GM21723 (cell line): ENCODE measurements around the gene CRB1.

ENCODE experiments used
- ATAC-seq: cut with Tn5 transposase; IDR thresholded peaks from one replicate; pipeline ENCODE4 v1.9.1; 2021; ENCODE audit warnings: mild to moderate bottlenecking, moderate library complexity; ENCODE audit not compliant: unreplicated experiment

The CRB1 gene

DNA sequence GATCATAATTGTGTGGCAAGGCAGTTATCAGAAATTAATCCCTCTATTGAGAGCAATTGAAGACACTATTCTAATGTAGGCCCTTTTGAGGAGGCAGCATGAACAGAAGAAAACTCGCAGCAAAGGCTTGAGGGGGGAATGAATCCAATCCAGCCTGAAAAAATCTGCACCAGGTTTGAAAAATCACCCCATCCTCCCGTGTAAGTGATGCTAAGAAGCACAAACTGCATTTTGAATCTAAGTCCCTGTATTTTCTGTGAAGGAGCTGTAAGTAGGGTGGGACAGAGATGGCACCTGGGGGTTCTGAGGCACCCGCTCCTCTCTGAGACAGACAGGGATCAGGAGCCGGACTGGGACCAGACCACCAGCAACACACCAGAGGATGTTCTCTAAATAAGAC is at the start of gene CRB1:
Gene CRB1, plus strand, starts transcription at position 241 of the 400 bp plus-strand sequence. CDS start 161 bp downstream, outside the sequence.
- ATAC-seq: no peak

DNA sequence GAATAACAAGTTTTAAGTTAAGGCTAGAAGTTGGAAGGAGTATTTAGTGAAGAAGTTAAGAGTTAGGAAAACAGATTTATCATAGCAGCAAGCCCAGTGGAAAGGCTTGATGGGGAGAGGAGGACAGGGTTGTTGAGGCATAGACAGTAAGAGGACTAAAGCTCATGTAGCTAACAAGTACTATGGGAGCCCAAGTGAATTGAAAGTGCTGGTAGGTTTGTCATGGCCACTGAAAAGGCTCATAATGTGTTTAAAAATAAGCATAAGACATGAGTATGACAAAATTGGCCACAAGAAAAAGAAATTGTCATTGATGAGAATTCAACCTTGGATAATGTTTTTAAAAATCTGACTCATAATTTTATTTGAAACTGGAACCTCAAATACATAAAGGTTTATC is 49.2 kb upstream of the CRB1 start:
- no peak for ATAC-seq

DNA sequence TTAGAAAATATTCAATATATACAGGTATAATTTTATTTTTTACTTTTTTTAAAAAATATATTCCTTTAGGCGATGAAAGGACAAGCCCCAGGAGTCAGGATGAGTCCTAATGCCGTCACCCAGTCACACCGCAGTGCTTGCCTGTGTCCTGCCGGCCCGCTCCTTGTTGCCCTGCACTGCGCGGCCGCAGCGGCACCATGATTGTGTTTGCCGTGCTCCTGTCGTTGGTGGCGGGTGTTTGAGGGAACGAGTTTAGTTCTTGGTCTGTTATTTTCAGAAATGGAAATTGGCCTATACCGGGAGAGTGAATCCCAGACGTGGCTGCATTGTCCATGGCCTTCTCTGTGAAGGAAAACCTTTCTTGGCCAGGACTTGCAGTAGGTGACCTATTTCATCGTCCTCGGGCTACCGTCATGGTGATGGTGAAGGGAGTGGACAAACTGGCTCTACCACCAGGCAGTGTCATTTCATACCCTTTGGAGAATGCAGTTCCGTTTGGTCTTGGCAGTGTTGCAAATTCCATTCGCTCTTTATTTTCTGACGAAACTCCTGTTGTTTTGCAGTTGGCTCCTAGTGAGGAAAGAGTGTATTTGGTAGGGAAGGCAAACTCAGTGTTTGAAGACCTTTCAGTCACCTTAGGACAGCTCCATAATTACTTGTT is 45.9 kb upstream of the CRB1 start:
- no peak for ATAC-seq

DNA sequence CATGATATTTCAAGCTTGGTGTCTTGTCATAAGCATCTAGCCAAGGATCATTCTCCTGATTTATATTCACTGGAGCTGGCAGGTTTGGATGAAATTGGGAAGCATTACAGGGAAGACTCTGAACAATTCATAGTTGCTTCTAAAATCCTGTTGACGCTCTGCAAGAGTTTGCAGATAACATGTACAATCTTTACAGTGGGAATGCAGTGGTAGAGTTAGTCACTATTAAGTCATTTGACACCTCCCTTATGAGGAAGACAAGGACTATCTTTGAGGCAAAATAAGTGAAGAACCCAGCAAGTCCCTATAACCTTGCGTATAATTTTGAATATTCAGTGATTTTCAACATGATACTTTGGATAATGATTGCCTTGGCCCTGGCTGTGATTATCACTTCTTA is 45.3 kb upstream of the CRB1 start:
- no peak for ATAC-seq

DNA sequence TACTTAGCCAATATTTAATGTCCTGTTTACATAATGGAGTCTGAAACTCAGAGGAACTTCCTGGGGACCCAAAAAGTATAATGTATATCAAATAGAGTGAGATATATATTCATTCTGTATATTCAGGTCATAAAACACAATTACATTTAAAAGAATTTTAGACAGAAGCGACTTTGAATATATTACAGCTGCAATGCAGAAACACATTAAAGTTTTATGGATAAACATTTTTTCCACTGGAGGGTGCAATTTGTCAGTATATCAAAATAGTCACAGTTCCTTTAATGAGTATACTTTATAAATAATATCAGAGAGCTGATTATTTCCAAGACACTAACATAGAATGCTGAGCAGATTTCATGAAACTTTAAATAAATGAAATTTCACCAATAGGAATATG is 43.9 kb upstream of the CRB1 start:
- no peak for ATAC-seq

DNA sequence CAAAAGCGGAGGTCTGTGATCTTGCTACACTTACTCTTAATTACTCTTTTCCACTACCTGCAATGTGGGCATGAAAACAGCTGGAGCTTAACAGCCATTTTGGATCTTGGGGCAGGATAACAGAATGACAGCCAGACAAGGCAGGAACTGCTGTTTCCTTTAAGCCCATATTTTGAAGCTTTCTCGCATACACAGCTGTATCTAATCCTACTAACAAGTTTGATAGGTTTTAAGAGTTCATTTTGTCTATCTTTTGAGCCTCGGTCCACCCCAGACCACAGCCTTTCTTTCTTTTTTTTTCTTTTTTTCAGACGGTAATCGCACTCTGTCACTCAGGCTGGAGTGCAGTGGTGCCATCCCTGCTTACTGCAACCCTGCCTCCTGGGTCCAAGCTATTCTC is 42.4 kb upstream of the CRB1 start:
- ATAC-seq: no peak

DNA sequence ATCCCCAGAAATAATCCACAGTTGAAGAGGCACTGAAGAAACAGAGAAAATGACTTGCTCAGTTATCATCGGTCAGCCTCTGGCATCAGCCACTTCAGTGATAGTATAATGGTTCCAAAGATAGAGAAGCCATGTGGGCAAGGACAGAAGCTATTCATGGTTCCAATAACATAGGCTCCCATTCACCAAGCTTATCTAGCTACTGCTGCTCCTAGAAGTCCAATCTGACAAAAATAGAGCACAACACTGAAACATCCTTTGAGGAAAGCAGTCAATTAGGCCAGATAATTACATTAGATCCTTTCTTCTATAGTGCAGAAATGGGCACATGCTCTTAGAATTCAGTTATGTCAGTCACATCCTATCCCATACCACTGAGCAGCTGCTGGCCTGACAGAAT is 33.5 kb upstream of the CRB1 start:
- no peak for ATAC-seq

DNA sequence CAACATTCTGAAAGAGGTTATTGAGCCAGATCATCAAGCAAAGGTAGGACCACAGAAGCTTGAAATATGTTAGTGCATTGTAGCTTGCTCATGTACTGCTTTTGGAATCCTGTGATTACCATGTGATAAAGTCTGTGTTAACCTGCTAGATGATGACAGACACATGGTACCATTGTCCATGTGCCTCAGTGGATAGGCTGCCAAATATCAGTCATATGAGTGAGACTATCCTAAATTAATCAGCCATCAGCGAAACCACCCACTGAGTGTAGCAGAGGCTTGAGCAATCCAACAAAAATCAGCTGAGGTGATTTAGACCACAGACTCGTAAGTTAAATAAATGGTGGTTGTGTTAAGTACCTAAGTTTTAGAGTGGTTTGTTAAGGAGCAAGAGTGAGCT is 32.7 kb upstream of the CRB1 start:
- no peak for ATAC-seq

DNA sequence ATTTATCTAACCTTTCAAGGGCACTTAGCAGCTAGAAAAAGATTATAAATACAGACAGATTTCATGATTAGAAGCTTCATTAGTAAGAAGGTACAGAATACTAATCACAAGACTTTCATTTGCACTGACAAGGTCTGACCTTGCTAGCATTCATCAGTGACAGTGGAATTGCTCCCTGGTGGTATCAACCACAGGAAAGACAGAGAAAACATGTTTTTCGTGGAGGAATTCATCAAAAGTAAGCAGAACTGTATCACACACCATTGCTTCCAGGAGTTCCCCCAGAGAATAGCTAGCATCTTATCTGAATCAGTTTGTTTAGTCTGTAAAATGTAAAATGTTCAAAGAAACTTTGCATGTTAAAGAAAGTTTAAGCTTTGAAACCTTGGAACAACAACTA is 20.6 kb upstream of the CRB1 start:
- no peak for ATAC-seq

DNA sequence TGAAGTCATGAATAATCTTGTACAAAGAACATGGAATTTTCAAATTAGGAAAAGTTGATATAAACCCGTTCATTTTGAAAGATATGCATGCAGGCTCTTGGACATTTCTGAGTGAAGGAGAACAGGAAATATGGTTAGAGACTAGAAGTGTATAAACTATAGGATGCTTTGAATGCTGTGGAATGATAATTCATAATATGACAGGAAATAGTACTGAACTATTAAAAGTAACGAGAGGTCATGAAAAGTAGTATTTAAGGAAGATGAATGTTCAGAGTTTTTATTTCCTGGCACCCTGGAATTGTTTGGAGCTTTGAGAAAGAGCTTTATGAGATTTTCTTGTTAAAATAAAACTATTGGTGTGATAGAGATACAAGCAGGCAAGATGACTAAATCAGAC is 18.7 kb upstream of the CRB1 start:
- ATAC-seq: no peak

DNA sequence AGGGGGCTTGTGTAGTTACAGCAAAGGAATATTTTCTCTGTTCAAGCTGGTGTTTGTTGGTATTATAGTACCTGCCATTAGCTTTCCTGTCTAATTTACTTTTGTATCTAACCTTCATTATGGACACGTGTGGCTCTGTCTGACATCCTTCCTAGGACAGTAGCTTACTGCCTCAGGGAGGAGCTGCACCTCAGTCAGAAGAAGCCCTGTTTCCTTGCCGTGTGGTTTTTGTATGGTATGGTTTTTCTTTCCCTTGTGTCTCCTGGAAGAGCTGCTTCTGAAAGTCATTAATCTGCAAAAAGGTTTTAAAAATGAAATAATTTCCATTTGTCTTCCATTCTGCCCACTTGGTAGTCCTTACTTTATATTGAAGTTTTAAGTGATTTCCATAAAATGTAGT is 17.4 kb upstream of the CRB1 start:
- ATAC-seq: no peak

DNA sequence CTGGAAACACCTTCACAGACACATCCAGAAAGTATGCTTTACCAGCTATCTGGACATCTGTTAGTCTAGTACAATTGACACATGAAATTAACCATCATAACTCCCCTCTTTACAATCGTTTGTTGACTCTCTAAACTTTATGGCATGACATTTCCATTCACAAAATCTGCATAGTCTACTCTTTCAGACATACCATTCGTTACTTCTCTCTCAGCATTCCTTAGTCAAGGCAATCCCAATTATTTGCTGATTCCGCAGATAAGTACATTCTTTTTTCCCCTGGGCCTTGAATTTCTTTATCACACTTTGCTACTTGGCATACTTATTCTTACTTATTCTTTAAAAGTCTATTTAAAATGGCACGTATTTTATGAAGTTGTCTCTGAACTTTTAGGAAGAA is 15.1 kb upstream of the CRB1 start:
- ATAC-seq: no peak

DNA sequence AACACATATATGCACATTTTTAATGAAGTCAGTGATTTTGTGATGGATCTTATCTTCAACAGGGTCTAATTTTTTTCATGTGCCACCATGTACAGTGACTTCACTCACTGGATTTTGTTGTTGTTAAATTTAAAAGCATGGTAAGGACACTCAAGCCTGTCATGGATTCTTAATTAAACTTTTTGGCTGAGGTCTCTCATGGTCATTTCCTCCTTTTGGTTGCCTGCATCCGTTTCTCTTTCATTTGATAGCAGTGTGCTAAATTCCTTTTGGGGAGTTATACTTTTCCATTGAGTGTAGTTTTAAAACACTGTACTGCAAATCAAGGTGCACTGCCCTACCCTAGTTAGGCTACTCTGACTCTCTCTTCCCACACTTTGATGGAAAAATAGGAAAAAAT is 13.2 kb upstream of the CRB1 start:
- no peak for ATAC-seq

DNA sequence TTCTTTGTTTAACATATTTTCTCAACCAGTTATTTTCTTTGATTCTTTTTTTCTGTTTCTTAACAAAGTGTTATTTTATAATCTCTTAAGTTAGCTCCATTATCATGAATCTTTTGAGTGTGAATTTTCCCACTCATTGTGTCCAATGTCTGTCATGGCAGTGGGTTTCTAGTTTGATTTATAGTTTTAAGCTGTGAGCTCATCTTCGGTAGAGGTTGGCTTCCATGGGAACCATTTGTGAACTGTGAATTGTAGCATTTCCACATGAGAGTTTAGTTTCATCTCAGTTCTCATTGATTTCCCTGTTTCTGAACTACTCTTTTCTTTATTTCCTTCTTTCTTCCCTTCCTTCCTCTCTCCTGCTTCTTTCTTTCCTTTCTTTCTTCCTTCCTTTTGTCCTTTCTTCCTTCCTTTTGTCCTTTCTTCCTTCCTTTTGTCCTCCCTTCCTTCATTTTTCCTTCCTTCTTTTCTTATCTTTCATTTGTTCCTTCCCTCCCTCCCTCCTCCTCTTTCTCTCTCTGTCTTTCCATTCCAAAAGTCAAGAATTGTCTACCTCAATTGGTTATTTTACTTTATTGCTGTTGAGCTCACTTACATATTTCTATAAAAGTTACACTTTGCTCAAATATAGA is 3.0 kb upstream of the CRB1 start:
- ATAC-seq: no peak

DNA sequence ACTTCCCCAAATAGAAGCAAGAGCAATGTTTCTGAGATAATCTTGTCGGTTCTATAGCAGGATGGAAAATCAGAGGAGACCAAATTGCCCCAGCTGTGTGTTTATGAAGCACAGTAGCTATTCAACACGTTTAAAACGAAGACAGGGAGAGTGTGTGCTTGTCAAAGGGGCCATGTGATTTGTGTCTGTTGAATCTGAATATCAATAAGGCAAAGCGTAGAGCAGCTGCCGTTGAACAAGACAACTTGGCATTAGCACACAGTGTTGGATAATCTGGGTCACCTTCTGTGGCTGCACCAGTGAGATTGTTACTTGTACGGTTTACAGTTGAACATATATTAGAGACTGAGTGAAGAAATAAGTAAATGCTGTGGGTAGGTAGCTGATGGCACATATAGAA is 1.0 kb downstream of the CRB1 start:
- no peak for ATAC-seq

DNA sequence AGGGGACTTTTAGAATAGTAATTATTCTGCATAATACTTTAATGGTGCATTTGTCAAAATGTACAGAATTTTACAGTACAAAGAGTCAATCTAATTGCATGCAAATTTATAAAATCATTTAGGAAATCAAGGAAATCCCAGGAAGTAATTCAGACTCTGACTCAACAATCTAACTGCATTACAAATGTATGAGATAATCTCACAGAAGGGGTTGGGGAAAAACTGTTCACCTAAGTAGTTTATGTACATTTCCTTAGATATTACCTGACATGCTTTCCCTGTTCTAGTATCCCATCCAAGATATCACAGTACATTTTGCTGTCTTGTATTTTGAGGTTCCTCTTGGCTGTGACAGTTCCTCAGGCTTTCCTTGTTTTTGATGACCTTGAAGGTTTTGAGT is 4.7 kb downstream of the CRB1 start:
- ATAC-seq: no peak

DNA sequence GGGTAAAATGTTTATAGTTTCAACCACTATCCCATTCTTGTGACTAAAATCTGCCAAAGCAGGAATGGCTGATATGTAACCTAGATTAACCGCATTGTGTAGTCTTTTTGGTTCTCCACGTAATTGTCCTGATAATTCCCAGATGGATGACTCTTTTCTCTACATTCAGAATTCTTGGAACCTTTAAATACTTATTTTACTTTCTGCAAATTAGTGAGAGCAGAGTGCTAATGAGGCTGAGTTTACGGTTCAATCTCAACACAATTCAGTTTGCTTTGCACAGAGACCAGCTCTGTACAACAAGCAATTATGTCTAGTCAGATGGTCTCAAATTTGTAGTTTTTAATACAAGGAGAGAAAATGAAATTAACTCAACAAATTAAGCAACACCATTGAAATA is 9.1 kb downstream of the CRB1 start:
- no peak for ATAC-seq

DNA sequence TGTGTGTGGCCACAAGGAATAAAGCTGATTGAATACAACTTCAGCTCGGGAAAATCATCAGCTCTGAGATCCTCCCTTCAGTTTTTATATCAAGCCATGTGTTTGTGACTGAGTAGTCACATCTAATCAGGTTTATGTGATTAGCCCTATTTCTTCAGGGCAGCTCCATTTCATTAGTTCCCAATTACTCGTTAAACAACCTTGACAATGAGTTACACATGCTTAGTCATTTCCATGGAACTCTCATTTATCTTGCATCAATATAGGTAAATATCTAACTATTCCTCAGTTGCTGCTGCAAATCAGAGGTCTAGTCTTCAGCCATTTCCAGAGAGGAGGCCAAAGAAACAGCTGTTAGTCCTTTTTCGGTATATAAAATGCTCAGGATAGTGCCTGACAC is 16.3 kb downstream of the CRB1 start:
- ATAC-seq: no peak

DNA sequence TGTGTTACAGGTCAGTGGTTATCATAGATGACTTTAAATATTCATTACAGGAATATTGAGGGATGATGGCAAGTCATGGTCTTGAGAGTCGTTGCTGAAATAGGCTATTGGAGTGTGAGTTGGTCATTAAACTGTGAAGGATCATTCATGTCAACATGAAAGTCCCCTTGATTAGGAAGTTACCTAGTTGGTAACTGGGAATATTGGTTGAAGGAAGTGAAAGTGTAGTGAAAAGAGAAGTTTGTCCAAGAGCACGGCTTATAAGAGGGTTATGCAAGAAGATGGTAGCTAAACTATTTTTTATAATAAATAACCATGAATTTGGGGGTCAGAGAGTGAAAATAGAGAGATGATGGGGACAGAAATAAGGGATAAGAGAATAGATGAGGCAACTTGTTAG is 16.9 kb downstream of the CRB1 start:
- ATAC-seq: no peak

DNA sequence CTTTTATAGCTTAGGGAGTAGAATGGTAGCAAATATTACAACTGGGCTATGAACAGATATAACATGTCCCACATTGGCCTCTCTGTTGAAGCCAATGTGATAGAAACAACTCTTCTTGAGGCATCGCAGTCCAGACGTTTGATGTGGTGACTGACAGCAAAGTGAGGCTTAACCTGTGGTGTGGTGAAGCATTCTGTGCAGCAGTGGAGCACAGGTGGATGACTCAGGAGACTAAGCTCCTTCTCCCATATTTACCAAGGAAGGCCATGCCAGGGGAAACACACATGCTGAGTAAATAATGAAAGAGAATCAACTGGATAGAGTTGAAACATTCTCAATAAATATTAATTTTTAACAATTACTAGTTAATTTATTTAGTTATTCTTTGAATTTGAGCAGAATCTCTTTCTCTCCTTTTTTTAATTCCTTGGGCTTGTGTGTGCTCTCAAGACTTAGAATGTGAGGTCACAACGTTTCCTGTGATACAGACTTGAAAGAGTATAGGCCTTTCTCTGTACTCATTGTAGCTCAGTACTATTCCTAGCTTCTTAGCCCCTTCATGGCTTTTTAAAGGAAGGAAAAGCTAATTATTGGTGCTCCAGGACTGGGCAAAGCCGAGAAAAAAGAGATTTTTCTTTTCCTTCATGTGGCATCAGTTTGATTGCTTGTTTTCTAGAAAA is 17.6 kb downstream of the CRB1 start:
- no peak for ATAC-seq

DNA sequence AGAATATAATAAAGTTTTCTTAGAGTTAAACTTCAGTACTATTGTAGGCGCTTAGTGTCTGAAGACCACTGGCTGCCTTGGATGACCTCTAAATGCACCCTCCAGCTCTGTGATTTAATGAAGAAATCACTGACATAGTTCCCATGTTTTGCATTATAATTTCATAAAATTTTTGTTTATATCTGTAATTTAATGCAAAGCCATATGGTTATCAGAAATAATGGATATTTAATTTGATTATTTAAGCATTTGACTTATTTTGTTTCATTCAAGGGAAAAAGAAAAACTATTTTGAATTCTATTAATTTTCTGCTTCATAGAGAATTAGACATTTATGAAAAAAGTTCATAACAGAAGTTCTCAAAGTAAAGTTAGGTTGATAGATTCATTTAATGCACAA is 18.6 kb downstream of the CRB1 start:
- ATAC-seq: no peak

DNA sequence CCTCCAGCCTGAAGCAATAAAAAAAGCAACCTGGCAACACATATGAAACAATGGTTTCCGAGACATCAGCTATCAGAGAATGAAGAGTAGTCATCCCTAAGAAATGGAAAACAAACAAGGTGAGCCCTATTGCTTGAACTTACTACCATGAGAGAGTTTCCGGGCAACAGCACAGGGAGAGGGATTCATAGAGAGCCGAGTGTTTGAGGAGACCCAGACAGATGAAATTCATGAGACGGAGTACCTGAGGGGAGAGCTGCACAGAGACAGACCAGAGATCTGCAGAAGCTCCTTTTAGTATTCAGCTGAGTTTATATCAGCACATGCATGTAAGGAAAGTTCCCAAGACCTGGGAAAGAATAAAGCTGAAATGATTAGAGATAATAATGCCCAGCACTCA is 19.8 kb downstream of the CRB1 start:
- ATAC-seq: no peak

DNA sequence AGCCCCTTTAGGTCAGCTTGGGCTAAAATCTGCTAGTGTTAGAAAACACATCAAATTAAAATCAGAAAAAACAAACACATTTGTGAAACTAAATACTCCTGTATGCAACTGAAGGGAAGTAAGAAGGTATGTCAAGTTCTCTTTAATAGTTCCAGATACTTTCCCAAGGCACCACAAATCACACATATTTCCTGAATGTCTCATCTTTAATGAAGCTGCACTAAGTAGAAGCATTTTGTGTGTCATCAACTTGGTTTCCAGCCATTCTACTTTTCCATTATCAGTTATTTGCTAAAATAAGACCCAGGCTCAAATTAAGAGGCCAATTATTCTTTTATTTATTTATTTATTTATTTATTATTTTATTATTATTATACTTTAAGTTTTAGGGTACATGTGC is 34.7 kb downstream of the CRB1 start:
- ATAC-seq: no peak
